HL-60 (cell line): ENCODE measurements around the gene STRN3.
"Not testable (repeated sequence)": the region's sequence is repeated elsewhere in the genome, so short reads cannot be mapped to it uniquely, and the experiment has no call there.

Experiments
- CTCF ChIP-seq: IDR thresholded peaks from one replicate; pipeline ENCODE4 v1.5.1; 2011; ENCODE audit warnings: low read length, control low read depth, inconsistent platforms; ENCODE audit not compliant: insufficient read depth
- GABPA ChIP-seq: IDR thresholded peaks from 2 replicates; pipeline ENCODE4 v1.6.1; 2012; ENCODE audit warnings: low read depth
- POLR2AphosphoS5 ChIP-seq: IDR thresholded peaks from 2 replicates; pipeline ENCODE4 v1.6.1; 2012; ENCODE audit warnings: low read depth
- REST ChIP-seq: IDR thresholded peaks from 2 replicates; pipeline ENCODE4 v1.6.1; 2012; ENCODE audit warnings: low read depth; ENCODE audit not compliant: insufficient replicate concordance
- SPI1 ChIP-seq: IDR thresholded peaks from 2 replicates; pipeline ENCODE4 v1.6.1; 2012; ENCODE audit warnings: low read depth, mild to moderate bottlenecking, borderline replicate concordance

GRCh38 chr14:30972036-30972732 is 54.0 kb downstream of the STRN3 start:
- not testable (repeated sequence) for TF ChIP-seq CTCF, POLR2AphosphoS5, SPI1, REST, GABPA
